GM12873 (cell line): ENCODE measurements around the gene USP43.

ENCODE experiments used
- TF ChIP-seq, protein P1 (sequence below): IDR thresholded peaks from 2 replicates; pipeline ENCODE4 v1.5.1; 2012; ENCODE audit warnings: low read depth, mild to moderate bottlenecking, moderate library complexity, low read length, control low read depth; ENCODE audit not compliant: insufficient read depth; ENCODE audit errors: missing control alignments

Gene USP43

DNA sequence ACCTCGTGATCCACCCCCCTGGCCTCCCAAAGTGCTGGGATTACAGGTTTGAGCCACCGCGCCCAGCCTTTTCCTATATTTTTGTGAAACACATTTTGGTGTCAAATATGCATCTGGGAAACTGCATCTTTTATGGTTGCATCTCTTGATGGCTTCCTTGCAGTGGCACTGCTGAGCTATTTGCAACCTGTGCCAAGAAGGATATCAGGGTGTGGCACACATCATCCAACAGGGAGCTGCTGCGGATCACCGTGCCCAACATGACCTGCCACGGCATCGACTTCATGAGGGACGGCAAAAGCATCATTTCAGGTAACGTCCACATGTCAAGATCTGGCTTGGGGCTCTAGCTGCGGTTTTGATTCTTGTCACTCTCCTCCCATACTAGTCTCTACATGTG lies 16.8 kb upstream of the USP43 start:
- TF ChIP-seq, protein P1, sequence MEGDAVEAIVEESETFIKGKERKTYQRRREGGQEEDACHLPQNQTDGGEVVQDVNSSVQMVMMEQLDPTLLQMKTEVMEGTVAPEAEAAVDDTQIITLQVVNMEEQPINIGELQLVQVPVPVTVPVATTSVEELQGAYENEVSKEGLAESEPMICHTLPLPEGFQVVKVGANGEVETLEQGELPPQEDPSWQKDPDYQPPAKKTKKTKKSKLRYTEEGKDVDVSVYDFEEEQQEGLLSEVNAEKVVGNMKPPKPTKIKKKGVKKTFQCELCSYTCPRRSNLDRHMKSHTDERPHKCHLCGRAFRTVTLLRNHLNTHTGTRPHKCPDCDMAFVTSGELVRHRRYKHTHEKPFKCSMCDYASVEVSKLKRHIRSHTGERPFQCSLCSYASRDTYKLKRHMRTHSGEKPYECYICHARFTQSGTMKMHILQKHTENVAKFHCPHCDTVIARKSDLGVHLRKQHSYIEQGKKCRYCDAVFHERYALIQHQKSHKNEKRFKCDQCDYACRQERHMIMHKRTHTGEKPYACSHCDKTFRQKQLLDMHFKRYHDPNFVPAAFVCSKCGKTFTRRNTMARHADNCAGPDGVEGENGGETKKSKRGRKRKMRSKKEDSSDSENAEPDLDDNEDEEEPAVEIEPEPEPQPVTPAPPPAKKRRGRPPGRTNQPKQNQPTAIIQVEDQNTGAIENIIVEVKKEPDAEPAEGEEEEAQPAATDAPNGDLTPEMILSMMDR: no peak

DNA sequence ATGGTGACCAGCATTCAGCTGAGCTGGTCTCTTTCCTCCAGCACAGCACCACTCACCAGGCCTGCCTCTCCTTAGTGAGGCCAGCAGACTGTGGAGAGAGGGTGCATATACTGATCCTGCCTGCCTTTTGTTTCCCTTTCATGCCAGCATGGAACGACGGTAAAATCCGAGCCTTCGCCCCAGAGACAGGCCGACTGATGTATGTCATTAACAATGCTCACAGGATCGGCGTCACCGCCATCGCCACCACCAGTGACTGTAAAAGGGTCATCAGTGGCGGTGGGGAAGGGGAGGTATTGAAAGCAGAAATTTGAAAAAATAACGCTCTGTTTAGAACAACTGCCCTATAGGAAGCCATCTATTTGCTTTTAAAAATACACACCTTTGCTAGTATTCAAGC lies 12.6 kb upstream of the USP43 start:
- TF ChIP-seq, protein P1: no peak

DNA sequence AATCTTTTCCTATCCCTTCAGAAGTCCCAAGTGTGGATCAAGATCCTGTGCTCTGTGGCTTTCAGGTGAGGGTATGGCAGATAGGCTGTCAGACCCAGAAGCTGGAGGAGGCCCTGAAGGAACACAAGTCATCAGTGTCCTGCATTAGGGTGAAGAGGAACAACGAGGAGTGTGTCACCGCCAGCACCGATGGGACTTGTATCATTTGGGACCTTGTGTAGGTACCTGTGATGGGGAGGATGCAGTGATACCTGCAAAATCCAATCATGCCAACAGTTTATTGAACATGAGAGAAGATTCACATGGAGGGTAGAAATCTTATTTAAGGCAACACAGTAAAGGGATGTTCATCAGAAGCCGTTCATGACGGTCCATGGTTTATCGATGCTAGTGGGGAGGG lies 10.0 kb upstream of the USP43 start:
- TF ChIP-seq, protein P1: no peak

GRCh38 chr17:9636501-9636900 lies 8.8 kb upstream of the USP43 start:
- TF ChIP-seq, protein P1: no peak

DNA sequence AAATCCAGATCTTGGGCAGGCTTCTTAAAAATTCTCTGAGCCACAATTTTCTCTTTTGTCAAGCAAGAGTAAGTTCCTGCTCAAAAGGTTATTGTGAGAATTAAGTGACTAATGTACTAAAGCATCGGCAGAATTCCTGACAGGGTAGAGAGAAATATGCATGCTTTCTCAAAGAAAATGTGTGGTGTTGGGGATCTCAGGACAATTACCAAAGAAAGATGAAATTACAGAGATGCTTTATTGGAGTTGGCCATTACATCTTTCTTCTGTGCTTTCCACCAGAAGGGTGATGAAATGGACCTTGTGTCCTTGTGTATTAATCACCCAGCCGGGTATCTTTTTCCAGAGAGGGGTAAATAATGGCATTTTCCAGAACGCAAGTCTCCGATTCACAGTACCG lies 1.7 kb upstream of the USP43 start:
- TF ChIP-seq, protein P1: no peak

DNA sequence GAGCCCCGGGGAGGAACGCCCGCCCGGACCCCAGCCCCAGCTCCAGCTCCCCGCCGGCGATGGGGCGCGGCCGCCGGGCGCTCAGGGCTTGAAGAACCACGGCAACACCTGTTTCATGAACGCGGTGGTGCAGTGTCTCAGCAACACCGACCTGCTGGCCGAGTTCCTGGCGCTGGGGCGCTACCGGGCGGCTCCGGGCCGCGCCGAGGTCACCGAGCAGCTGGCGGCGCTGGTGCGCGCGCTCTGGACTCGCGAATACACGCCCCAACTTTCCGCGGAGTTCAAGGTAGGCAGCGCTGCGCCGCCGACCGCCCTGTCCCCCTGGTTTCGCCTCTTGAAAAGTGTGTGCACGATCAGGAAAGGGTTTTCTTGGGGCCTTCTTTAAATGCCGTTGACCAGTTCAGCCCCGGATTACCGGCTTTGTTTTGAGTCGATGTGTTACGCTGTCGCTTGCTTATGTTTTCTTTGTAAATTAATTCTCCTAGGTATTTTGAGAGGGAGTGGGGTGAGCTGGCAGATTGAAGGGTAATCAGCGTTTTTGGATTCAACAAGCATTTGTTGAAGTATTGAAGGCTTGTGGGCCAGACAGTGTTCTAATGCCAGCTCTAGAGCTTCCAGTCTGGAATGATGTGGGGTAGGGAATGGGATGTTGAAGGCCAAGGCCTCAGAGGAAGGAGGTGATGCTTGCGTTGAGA lies 681 bp downstream of the USP43 start:
- TF ChIP-seq, protein P1: no peak

DNA sequence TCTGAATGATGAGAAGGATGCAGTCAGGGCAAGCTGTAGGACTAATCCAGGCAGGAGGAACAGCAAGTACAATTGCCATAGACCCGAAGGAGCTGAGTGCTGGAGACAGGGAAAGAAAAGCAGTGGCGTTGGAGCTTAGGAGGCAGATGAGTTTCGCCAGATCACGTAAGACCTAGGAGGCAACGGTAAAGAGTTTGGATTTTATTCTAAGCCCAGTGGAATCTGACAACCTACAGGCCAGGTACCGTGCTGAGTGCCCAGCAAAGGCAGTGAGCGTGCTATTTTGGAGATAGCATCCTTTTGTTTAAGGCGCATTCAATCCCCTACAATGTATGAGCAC lies 1.2 kb downstream of the USP43 start:
- TF ChIP-seq, protein P1: no peak
